HCT116 (cell line): ENCODE measurements around the gene UNC45A. TPM values are rescaled to one million over a fixed set of nuclear protein-coding genes. Genes with fewer than 3 reads are reported as not detected.

Source experiments
- ATAC-seq: fragments of 200-7000 bp; cut with Tn5 transposase; 2 replicates; pipeline ENCODE4 v1.9.1; 2020; ENCODE audit warnings: mild to moderate bottlenecking, moderate library complexity
- BruUV-seq: library from RNA; stranded (reverse); fragments of 400-500 nt; replicated peaks from 2 replicates; lab custom pipeline; 2021; lab: Mats Ljungman, UMichigan
- CTCF ChIA-PET: fragments of 300-600 bp; sonication (Branson Sonifier 250); formaldehyde crosslinking; loops from one replicate; lab custom pipeline; 2021; ENCODE audit warnings: antibody characterized with exemption; lab: Charles Lee
- POLR2A ChIA-PET: fragments of 300-600, 350-600 bp; sonication (Branson Sonifier 250); formaldehyde crosslinking; loops from one replicate; lab custom pipeline; 2021; ENCODE audit warnings: antibody characterized with exemption; lab: Charles Lee
- RAD21 ChIA-PET, 2 experiments: fragments of 300-600 bp; sonication (Branson Sonifier 250); formaldehyde crosslinking; loops; one replicate each; lab custom pipeline; 2023; ENCODE audit warnings: low total read pairs in 2 of 2; ENCODE audit not compliant: uncharacterized antibody in 2 of 2, unreplicated experiment in 2 of 2, low non-redundant PET in 1 of 2; lab: Charles Lee
- DNase-seq: peaks from one replicate; pipeline ENCODE4 v3.0.0-alpha.2; 2010; ENCODE audit warnings: low read depth, low spot score
- H2AFZ ChIP-seq: fragments of 200-600 bp; shearing (Covaris generic), sonication (generic); 2 replicates; pipeline ENCODE4 v1.6.1; 2017; ENCODE audit warnings: low read depth, mixed run types, mixed read lengths, antibody characterized with exemption, low read length; ENCODE audit not compliant: poor library complexity, severe bottlenecking
- H3K27ac ChIP-seq: 2 replicates; pipeline ENCODE4 v1.5.1; 2012; ENCODE audit warnings: low read depth, low read length
- H3K27me3 ChIP-seq: fragments of 200-600 bp; sonication (generic); 2 replicates; pipeline ENCODE4 v1.6.1; 2016; ENCODE audit warnings: mixed run types, low read length, mixed read lengths; ENCODE audit not compliant: insufficient read depth
- H3K36me3 ChIP-seq, 2 experiments: fragments of 200-500 bp in 1 of 2; fragments of 200-600 bp in 1 of 2; sonication (Bioruptor generic) in 1 of 2; sonication (generic) in 1 of 2; 2 replicates each; pipeline versions ENCODE4 v1.5.1 to v1.6.1; 2014 to 2016; ENCODE audit warnings: low read length in 2 of 2, inconsistent platforms in 1 of 2, mixed read lengths in 1 of 2, mixed run types in 1 of 2; ENCODE audit not compliant: insufficient read depth in 2 of 2, control insufficient read depth in 1 of 2
- H3K4me1 ChIP-seq, 2 experiments: fragments of 200-600 bp in 1 of 2; sonication (generic) in 1 of 2; 2 replicates each; pipeline versions ENCODE4 v1.5.1 to v1.6.1; 2012 to 2017; ENCODE audit warnings: low read length in 2 of 2, inconsistent platforms in 1 of 2, mild to moderate bottlenecking in 1 of 2, mixed read lengths in 1 of 2, mixed run types in 1 of 2, moderate library complexity in 1 of 2; ENCODE audit not compliant: insufficient read depth in 2 of 2, control insufficient read depth in 1 of 2
- H3K4me2 ChIP-seq: fragments of 200-600 bp; sonication (generic); 2 replicates; pipeline ENCODE4 v1.6.1; 2017; ENCODE audit warnings: mixed run types, low read length, mixed read lengths
- H3K4me3 ChIP-seq, 2 experiments: fragments of 200-600 bp in 1 of 2; sonication (generic) in 1 of 2; replicated peaks in 1 of 2; 2 replicates each; pipeline ENCODE4 v1.5.1; 2011 to 2016; ENCODE audit warnings: low read length in 2 of 2, control low read depth in 1 of 2, low read depth in 1 of 2, mild to moderate bottlenecking in 1 of 2, mixed read lengths in 1 of 2, mixed run types in 1 of 2
- H3K79me2 ChIP-seq: fragments of 200-600 bp; sonication (generic); 2 replicates; pipeline ENCODE4 v1.6.1; 2017; ENCODE audit warnings: mild to moderate bottlenecking, mixed run types, low read length, moderate library complexity, mixed read lengths; ENCODE audit not compliant: insufficient read depth
- H3K9ac ChIP-seq: fragments of 200-600 bp; sonication (generic); 2 replicates; pipeline ENCODE4 v1.6.1; 2016; ENCODE audit warnings: low read length, mixed read lengths
- H3K9me2 ChIP-seq: fragments of 200-600 bp; sonication (generic), shearing (Covaris generic); 2 replicates; pipeline ENCODE4 v1.6.1; 2017; ENCODE audit warnings: mixed run types, mild to moderate bottlenecking, moderate library complexity; ENCODE audit not compliant: insufficient read depth
- H3K9me3 ChIP-seq, 2 experiments: fragments of 200-500 bp in 1 of 2; fragments of 200-600 bp in 1 of 2; sonication (Bioruptor generic) in 1 of 2; sonication (generic) in 1 of 2; 2 replicates each; pipeline ENCODE4 v1.6.1; 2014 to 2017; ENCODE audit warnings: low read length in 2 of 2, mixed read lengths in 2 of 2, inconsistent platforms in 1 of 2, low read depth in 1 of 2, mild to moderate bottlenecking in 1 of 2, mixed run types in 1 of 2, moderate library complexity in 1 of 2; ENCODE audit not compliant: control insufficient read depth in 1 of 2, insufficient read depth in 1 of 2
- H4K20me1 ChIP-seq: fragments of 200-600 bp; sonication (generic), shearing (Covaris generic); 2 replicates; pipeline ENCODE4 v1.6.1; 2017; ENCODE audit warnings: mixed run types, mild to moderate bottlenecking, moderate library complexity; ENCODE audit not compliant: insufficient read depth
- CEBPB ChIP-seq: IDR thresholded peaks from 2 replicates; pipeline ENCODE4 v1.6.1; 2012; ENCODE audit warnings: low read depth
- EGR1 ChIP-seq: IDR thresholded peaks from 2 replicates; pipeline ENCODE4 v1.6.1; 2012; ENCODE audit warnings: low read depth
- ELF1 ChIP-seq: IDR thresholded peaks from 2 replicates; pipeline ENCODE4 v1.6.1; 2012; ENCODE audit warnings: low read depth, borderline replicate concordance
- EZH2 ChIP-seq: fragments of 200-600 bp; sonication (generic); IDR thresholded peaks from 2 replicates; pipeline ENCODE4 v1.6.1; 2017; ENCODE audit warnings: antibody characterized with exemption, mixed run types
- EZH2phosphoT487 ChIP-seq: fragments of 200-600 bp; IDR thresholded peaks from 2 replicates; pipeline ENCODE4 v1.6.1; 2018; ENCODE audit warnings: antibody characterized with exemption, borderline replicate concordance
- FOSL1 ChIP-seq: IDR thresholded peaks from 2 replicates; pipeline ENCODE4 v1.6.1; 2012; ENCODE audit warnings: low read depth
- POLR2A ChIP-seq: IDR thresholded peaks from 2 replicates; pipeline ENCODE4 v1.7.0; 2011; ENCODE audit warnings: borderline replicate concordance; ENCODE audit not compliant: insufficient read depth, insufficient read length; ENCODE audit errors: extremely low read depth
- POLR2AphosphoS5 ChIP-seq: IDR thresholded peaks from 2 replicates; pipeline ENCODE4 v1.6.1; 2011; ENCODE audit warnings: mild to moderate bottlenecking, low read depth, low read length, moderate library complexity
- RAD21 ChIP-seq: IDR thresholded peaks from 2 replicates; pipeline ENCODE4 v1.6.1; 2012; ENCODE audit warnings: low read depth, mild to moderate bottlenecking
- SIN3A ChIP-seq: IDR thresholded peaks from 2 replicates; pipeline ENCODE4 v1.6.1; 2012; ENCODE audit warnings: low read depth
- SRF ChIP-seq: IDR thresholded peaks from 2 replicates; pipeline ENCODE4 v1.6.1; 2012; ENCODE audit warnings: low read depth
- YY1 ChIP-seq: IDR thresholded peaks from 2 replicates; pipeline ENCODE4 v1.6.1; 2011; ENCODE audit warnings: low read length, low read depth, moderate library complexity, mild to moderate bottlenecking; ENCODE audit not compliant: insufficient replicate concordance; ENCODE audit errors: extremely low read depth
- ZFX ChIP-seq: fragments of 450-650 bp; IDR thresholded peaks from 2 replicates; pipeline ENCODE4 v1.6.1; 2017
- ZNF274 ChIP-seq: fragments of 200-500 bp; sonication (Bioruptor generic); IDR thresholded peaks from 2 replicates; pipeline ENCODE4 v1.6.1; 2014; ENCODE audit warnings: mild to moderate bottlenecking, low read depth, low read length, inconsistent platforms
- intact Hi-C: fragments of 100-400 bp; cut with micrococcal nuclease; formaldehyde crosslinking; loops from 2 replicates; pipeline ENCODE4 v1.10.0; 2022
- total RNA-seq: library from RNA; stranded (reverse); gene quantifications from one replicate; pipeline ENCODE4 v1.2.1, GENCODE V29; 2021; ENCODE audit not compliant: unreplicated experiment
- TF ChIP-seq, protein P1 (sequence below): IDR thresholded peaks from 2 replicates; pipeline ENCODE4 v1.6.1; 2012; ENCODE audit warnings: low read depth
- TF ChIP-seq, protein P2 (sequence below): IDR thresholded peaks from 2 replicates; pipeline ENCODE4 v1.6.1; 2012
- TF ChIP-seq, protein P3 (sequence below): IDR thresholded peaks from 2 replicates; pipeline ENCODE4 v1.6.1; 2011; ENCODE audit warnings: mild to moderate bottlenecking, low read length, moderate library complexity; ENCODE audit not compliant: insufficient replicate concordance; ENCODE audit errors: extremely low read depth
- TF ChIP-seq, protein P4 (sequence below): IDR thresholded peaks from 2 replicates; pipeline ENCODE4 v1.6.1; 2012

Gene UNC45A
- total RNA-seq, 1 experiment from 2014 or later = 95.4 TPM

DNA sequence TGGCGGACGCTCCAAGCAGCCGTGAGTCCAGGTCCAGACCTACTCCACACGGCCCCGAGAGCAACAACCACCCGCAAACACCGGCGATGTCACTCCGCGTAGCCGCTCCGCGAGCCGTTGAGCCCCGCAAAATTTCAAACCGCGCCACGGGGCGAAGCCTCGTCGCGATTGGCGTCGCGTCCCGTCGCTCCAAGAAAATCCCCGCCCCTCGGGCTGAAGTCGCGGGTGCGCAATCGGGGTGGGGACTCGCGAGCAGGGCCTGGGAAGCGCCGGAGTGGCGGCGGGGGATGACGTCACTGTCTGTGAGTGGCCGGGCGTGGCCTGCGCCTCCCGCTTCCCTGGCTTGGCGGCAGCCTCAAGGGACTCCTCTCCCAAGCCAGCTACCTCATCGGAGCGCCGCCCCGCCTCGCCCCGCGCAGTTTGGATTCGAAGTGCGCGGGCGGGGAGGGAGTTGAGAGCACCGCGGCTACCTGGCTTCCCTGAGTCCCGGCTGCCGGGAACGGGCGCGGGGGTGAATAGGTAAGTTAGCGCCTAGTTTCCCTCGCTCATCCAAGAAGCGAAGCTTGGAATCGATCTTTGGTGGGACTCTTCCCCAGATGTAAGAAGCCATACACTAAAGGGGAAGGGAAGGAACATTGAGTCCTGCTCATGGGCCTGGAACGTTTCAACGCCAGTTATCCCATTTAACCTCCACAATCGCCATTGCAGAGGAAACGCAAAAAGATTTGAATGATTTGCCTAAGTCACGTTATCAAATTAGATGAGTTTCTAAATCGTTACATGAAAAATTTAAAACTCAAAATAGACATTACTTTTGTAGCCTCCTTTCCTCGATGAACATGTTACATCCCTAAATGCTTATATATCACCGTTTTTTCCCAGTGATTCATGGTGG lies 59.6 kb downstream of the UNC45A start, which contains the start of gene PRC1 (continued):
- TF ChIP-seq SIN3A (peak; percentile 98), EGR1 (peak; percentile 89), POLR2AphosphoS5 (peak; percentile 89), EZH2phosphoT487 (no peak), ELF1 (no peak; the same call in 1 of the 2 replicates), SRF (peak; percentile 89; the same call in 1 of the 2 replicates)

DNA sequence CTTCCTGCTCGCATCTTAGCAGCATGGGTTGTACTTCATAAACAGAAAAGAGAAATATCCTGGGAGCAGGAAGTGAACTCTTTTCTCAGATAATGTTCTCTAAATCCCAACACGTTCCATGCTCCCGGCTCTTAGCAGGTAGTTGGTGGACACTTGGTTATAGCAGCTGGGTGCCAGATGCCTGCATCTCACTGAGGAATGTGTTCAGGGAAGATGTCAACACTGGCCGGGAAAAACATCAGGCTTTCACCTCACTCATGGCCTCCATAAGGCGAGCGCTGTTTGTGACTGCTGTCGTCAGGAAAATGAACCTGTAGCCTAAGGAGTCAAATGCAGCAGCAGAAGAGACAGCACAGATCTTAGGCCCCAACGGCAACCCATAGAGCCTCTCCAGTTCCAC lies 63.7 kb downstream of the UNC45A start:
- H3K9ac ChIP-seq = no peak overlapping the region
- peaks cover 25 to 29% of the 10 kb centered on the region in 2 experiments; a peak in 3 of 4 replicates for H3K36me3 ChIP-seq
- no peak for ATAC-seq
- ChIA-PET RAD21 (no interaction called here), CTCF (no interaction called here), POLR2A (no interaction called here)
- H3K9me2 ChIP-seq = no peaks in the 10 kb centered on the region
- no peak overlapping the region for H3K4me3 ChIP-seq
- no peak for DNase-seq
- no TSS peak for BruUV-seq
- no peaks in the 10 kb centered on the region for H3K27me3 ChIP-seq
- no peak overlapping the region for H3K4me2 ChIP-seq
- no peaks in the 10 kb centered on the region for H4K20me1 ChIP-seq
- intact Hi-C loops = no loop called here
- peaks cover 27% of the 10 kb centered on the region for H3K79me2 ChIP-seq
- no peak overlapping the region for H3K27ac ChIP-seq
- peaks cover 0 to 5% of the 10 kb centered on the region in 2 experiments; a peak in 2 of 4 replicates for H3K4me1 ChIP-seq
- no peak overlapping the region for H2AFZ ChIP-seq
- H3K9me3 ChIP-seq = no peaks in the 10 kb centered on the region
- TF ChIP-seq EZH2 (no peak), POLR2A (no peak), YY1 (no peak), SRF (no peak), RAD21 (no peak), CEBPB (no peak), ZFX (no peak), FOSL1 (no peak), ZNF274 (no peak), ELF1 (no peak)
- TF ChIP-seq, protein P1, sequence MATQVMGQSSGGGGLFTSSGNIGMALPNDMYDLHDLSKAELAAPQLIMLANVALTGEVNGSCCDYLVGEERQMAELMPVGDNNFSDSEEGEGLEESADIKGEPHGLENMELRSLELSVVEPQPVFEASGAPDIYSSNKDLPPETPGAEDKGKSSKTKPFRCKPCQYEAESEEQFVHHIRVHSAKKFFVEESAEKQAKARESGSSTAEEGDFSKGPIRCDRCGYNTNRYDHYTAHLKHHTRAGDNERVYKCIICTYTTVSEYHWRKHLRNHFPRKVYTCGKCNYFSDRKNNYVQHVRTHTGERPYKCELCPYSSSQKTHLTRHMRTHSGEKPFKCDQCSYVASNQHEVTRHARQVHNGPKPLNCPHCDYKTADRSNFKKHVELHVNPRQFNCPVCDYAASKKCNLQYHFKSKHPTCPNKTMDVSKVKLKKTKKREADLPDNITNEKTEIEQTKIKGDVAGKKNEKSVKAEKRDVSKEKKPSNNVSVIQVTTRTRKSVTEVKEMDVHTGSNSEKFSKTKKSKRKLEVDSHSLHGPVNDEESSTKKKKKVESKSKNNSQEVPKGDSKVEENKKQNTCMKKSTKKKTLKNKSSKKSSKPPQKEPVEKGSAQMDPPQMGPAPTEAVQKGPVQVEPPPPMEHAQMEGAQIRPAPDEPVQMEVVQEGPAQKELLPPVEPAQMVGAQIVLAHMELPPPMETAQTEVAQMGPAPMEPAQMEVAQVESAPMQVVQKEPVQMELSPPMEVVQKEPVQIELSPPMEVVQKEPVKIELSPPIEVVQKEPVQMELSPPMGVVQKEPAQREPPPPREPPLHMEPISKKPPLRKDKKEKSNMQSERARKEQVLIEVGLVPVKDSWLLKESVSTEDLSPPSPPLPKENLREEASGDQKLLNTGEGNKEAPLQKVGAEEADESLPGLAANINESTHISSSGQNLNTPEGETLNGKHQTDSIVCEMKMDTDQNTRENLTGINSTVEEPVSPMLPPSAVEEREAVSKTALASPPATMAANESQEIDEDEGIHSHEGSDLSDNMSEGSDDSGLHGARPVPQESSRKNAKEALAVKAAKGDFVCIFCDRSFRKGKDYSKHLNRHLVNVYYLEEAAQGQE = no peak
- TF ChIP-seq, protein P2, sequence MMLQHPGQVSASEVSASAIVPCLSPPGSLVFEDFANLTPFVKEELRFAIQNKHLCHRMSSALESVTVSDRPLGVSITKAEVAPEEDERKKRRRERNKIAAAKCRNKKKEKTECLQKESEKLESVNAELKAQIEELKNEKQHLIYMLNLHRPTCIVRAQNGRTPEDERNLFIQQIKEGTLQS = no peak
- TF ChIP-seq, protein P3, sequence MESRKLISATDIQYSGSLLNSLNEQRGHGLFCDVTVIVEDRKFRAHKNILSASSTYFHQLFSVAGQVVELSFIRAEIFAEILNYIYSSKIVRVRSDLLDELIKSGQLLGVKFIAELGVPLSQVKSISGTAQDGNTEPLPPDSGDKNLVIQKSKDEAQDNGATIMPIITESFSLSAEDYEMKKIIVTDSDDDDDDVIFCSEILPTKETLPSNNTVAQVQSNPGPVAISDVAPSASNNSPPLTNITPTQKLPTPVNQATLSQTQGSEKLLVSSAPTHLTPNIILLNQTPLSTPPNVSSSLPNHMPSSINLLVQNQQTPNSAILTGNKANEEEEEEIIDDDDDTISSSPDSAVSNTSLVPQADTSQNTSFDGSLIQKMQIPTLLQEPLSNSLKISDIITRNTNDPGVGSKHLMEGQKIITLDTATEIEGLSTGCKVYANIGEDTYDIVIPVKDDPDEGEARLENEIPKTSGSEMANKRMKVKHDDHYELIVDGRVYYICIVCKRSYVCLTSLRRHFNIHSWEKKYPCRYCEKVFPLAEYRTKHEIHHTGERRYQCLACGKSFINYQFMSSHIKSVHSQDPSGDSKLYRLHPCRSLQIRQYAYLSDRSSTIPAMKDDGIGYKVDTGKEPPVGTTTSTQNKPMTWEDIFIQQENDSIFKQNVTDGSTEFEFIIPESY = no peak
- TF ChIP-seq, protein P4, sequence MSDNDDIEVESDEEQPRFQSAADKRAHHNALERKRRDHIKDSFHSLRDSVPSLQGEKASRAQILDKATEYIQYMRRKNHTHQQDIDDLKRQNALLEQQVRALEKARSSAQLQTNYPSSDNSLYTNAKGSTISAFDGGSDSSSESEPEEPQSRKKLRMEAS = no peak
